GM23248 (cell line): Measurements from ENCODE around the gene TLE1. TPM values are rescaled to one million over a fixed set of nuclear protein-coding genes. Genes with fewer than 3 reads are reported as not detected.

Experiments
- DNase-seq: peaks from one replicate; pipeline ENCODE4 v3.0.0-alpha.2; 2015
- H2AFZ ChIP-seq: fragments of 200-600 bp; sonication (generic); 2 replicates; pipeline ENCODE4 v1.6.1; 2016; ENCODE audit warnings: antibody characterized with exemption
- H3F3A ChIP-seq: fragments of 200-600 bp; sonication (generic); 2 replicates; pipeline ENCODE4 v1.6.1; 2016; ENCODE audit warnings: mild to moderate bottlenecking, antibody characterized with exemption, mixed run types; ENCODE audit not compliant: insufficient read depth
- H3K27ac ChIP-seq: fragments of 200-600 bp; sonication (generic); 2 replicates; pipeline ENCODE4 v1.5.1; 2016; ENCODE audit warnings: mild to moderate bottlenecking
- H3K27me3 ChIP-seq: fragments of 200-600 bp; sonication (generic); replicated peaks from 2 replicates; pipeline ENCODE4 v1.6.1; 2016; ENCODE audit warnings: mild to moderate bottlenecking; ENCODE audit not compliant: insufficient read depth
- H3K36me3 ChIP-seq: fragments of 200-600 bp; sonication (generic); 2 replicates; pipeline ENCODE4 v1.6.1; 2016; ENCODE audit warnings: low read depth, mild to moderate bottlenecking
- H3K4me1 ChIP-seq: fragments of 200-600 bp; sonication (generic); 2 replicates; pipeline ENCODE4 v1.6.1; 2016; ENCODE audit warnings: mild to moderate bottlenecking; ENCODE audit not compliant: insufficient read depth
- H3K4me2 ChIP-seq: fragments of 200-600 bp; sonication (generic); one replicate; pipeline ENCODE4 v1.6.1; 2016; ENCODE audit warnings: mild to moderate bottlenecking; ENCODE audit not compliant: unreplicated experiment
- H3K4me3 ChIP-seq: fragments of 200-600 bp; sonication (generic); 2 replicates; pipeline ENCODE4 v1.5.1; 2016; ENCODE audit warnings: mild to moderate bottlenecking
- H3K79me2 ChIP-seq: fragments of 200-600 bp; sonication (generic); 2 replicates; pipeline ENCODE4 v1.6.1; 2016; ENCODE audit warnings: mild to moderate bottlenecking; ENCODE audit not compliant: insufficient read depth
- H3K9ac ChIP-seq: fragments of 200-600 bp; sonication (generic); 2 replicates; pipeline ENCODE4 v1.6.1; 2016; ENCODE audit warnings: mild to moderate bottlenecking
- H3K9me2 ChIP-seq: fragments of 200-600 bp; sonication (generic); 2 replicates; pipeline ENCODE4 v1.6.1; 2016; ENCODE audit warnings: mixed run types, mild to moderate bottlenecking, moderate library complexity; ENCODE audit not compliant: insufficient read depth
- H3K9me3 ChIP-seq: fragments of 200-600 bp; sonication (generic); one replicate; pipeline ENCODE4 v1.6.1; 2017; ENCODE audit warnings: low read depth
- H4K20me1 ChIP-seq: fragments of 200-600 bp; sonication (generic); 2 replicates; pipeline ENCODE4 v1.6.0; 2016; ENCODE audit not compliant: insufficient read depth
- EZH2 ChIP-seq: fragments of 200-600 bp; sonication (generic); IDR thresholded peaks from 2 replicates; pipeline ENCODE4 v1.6.1; 2018; ENCODE audit warnings: antibody characterized with exemption, mild to moderate bottlenecking; ENCODE audit not compliant: insufficient read depth, poor library complexity, severe bottlenecking
- EZH2phosphoT487 ChIP-seq: fragments of 200-600 bp; sonication (generic); IDR thresholded peaks from 2 replicates; pipeline ENCODE4 v1.6.1; 2018; ENCODE audit warnings: antibody characterized with exemption, moderate library complexity, mild to moderate bottlenecking, low read depth; ENCODE audit not compliant: insufficient read depth
- WGBS, 2 experiments: methylation state at CpG; one replicate each; pipeline ENCODE4 v1.1.6; 2015 to 2017; ENCODE audit warnings: low lambda C conversion rate in 2 of 2, low coverage in 1 of 2; ENCODE audit errors: missing lambda C conversion rate in 2 of 2; 5-methylcytosine and 5-hydroxymethylcytosine counted together
- in situ Hi-C: fragments of 300-500 bp; cut with MboI; formaldehyde crosslinking; loops from 2 replicates; pipeline ENCODE4 v1.15.0; 2020
- polyA plus RNA-seq: library from polyadenylated mRNA; unstranded; fragments of >200 nt; fragmentation: Nextera tagmentation; extraction: Ambion mirVana; gene quantifications from 2 replicates; pipeline ENCODE4 v1.2.1, GENCODE V29; 2016
- total RNA-seq: library from RNA; depleted of rRNA; stranded (reverse); fragments of >200 nt; shearing (Covaris generic); gene quantifications from 2 replicates; pipeline ENCODE4 v1.2.3, GENCODE V29; 2014

Gene TLE1
- total and polyA plus RNA-seq, 2 experiments from 2014 or later: 6.4 to 14.4 TPM

DNA sequence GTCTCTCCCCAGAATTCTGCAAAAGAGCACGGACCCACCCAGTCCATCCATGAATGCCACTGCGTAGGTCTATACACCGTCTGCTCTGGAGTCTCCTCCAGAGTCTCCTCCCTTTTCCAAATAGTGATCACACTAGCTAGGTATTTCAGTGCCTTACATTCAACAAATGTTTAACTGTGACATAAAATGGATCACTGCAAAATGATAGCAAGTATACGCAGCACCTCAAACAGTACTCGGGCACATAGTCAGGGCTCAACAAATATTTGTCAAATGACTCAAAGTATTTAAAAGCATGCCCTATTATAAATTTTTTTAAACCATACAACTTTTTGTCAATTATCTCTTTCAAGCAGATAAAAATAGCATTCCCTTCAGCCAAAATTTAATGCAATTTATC is 60.5 kb downstream of the TLE1 start:
- in situ Hi-C loops: no loop called here
- no peak overlapping the region for H3K9ac ChIP-seq
- H2AFZ ChIP-seq: no peak overlapping the region
- H3K4me1 ChIP-seq: peaks cover 13% of the 10 kb centered on the region
- H3K9me3 ChIP-seq: no peaks in the 10 kb centered on the region
- TF ChIP-seq EZH2: no peak
- TF ChIP-seq EZH2phosphoT487: no peak
- no peak for DNase-seq
- H3K4me3 ChIP-seq: no peak overlapping the region
- no peaks in the 10 kb centered on the region for H3K36me3 ChIP-seq
- peaks cover 6% of the 10 kb centered on the region; the same call in 1 of the 2 replicates for H3F3A ChIP-seq
- 97 to 99% methylated on average over 5 of the region's 5 CpGs for WGBS, 2 experiments
- H3K79me2 ChIP-seq: no peaks in the 10 kb centered on the region
- H3K27ac ChIP-seq: no peak overlapping the region
- no peaks in the 10 kb centered on the region for H3K9me2 ChIP-seq
- no peaks in the 10 kb centered on the region for H4K20me1 ChIP-seq
- H3K27me3 ChIP-seq: no peaks in the 10 kb centered on the region
- H3K4me2 ChIP-seq: no peak overlapping the region

DNA sequence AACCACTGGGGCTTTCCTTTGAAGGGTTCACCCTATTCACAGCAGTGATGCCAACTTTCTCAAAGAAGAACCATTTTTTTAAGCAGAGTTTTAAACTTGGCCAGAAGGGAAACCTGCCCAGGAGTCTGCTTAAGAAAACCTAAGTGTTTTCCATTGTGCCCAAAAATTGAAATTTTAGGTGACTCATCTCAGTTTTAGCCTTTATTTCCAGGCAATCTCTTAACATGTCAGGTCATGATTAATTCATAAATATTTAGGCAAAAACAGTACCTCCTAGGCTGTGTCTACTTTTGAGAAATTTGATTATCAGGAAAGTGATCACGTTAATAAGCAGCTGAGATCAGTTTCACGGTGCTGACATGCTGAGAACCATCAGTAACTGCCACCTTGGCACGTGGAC is 61.9 kb downstream of the TLE1 start:
- Histone ChIP-seq H3K36me3 (no peaks in the 10 kb centered on the region), H3K27ac (no peak overlapping the region), H3K9me2 (no peaks in the 10 kb centered on the region), H3K9ac (no peak overlapping the region), H4K20me1 (no peaks in the 10 kb centered on the region), H3F3A (0 out of 2 replicates have a peak, but pooled peaks cover under 1% of the 10 kb centered on the region), H3K9me3 (no peaks in the 10 kb centered on the region), H2AFZ (no peak overlapping the region), H3K27me3 (no peaks in the 10 kb centered on the region), H3K4me1 (peaks cover 5% of the 10 kb centered on the region; the same call in 1 of the 2 replicates), H3K79me2 (no peaks in the 10 kb centered on the region), H3K4me2 (no peak overlapping the region), H3K4me3 (no peak overlapping the region)
- WGBS, 2 experiments: 96 to 98% methylated on average over 3 of the region's 3 CpGs
- TF ChIP-seq EZH2phosphoT487 (no peak), EZH2 (no peak)
- DNase-seq: no peak
- in situ Hi-C loops: no loop called here

DNA sequence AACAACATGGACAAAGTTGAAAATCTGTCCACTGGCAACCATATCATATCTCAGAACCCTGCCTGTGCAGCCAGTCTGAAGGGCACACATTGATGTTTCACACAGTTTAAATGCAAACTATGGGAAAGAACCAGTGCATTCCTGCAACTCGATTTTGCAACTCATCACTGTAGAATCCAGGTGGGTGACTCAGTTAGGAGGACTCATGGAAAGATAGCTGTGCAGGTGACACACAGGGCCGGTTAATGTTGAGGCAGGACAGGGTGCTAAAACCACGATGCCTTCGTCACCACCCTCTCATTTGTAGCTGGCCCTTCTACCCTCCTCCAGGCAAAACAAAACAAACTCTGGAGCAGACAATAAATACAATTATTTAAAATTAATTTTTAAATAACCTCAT is 62.8 kb downstream of the TLE1 start:
- H3K9ac ChIP-seq: no peak overlapping the region
- H3K9me2 ChIP-seq: no peaks in the 10 kb centered on the region
- no peaks in the 10 kb centered on the region for H3K9me3 ChIP-seq
- H3K27me3 ChIP-seq: no peaks in the 10 kb centered on the region
- no peaks in the 10 kb centered on the region for H3K79me2 ChIP-seq
- no peaks in the 10 kb centered on the region for H4K20me1 ChIP-seq
- 0 out of 2 replicates have a peak, but pooled peaks cover 3% of the 10 kb centered on the region for H3K4me1 ChIP-seq
- no peaks in the 10 kb centered on the region for H3F3A ChIP-seq
- no peak overlapping the region for H3K27ac ChIP-seq
- H3K4me2 ChIP-seq: no peak overlapping the region
- H3K4me3 ChIP-seq: no peak overlapping the region
- DNase-seq: peak; percentile 43
- H2AFZ ChIP-seq: no peak overlapping the region
- in situ Hi-C loops: no loop called here
- no peaks in the 10 kb centered on the region for H3K36me3 ChIP-seq
- TF ChIP-seq EZH2 (no peak), EZH2phosphoT487 (no peak)
- WGBS, 2 experiments: 57 to 64% methylated on average over 4 of the region's 4 CpGs

GRCh38 chr9:81625969-81626368 is 63.4 kb downstream of the TLE1 start:
- no peaks in the 10 kb centered on the region for H4K20me1 ChIP-seq
- no peaks in the 10 kb centered on the region for H3K9me2 ChIP-seq
- 0 out of 2 replicates have a peak, but pooled peaks cover 3% of the 10 kb centered on the region for H3K4me1 ChIP-seq
- in situ Hi-C loops: no loop called here
- H3K79me2 ChIP-seq: no peaks in the 10 kb centered on the region
- no peak overlapping the region for H3K9ac ChIP-seq
- 97 to 99% methylated on average over 6 of the region's 6 CpGs for WGBS, 2 experiments
- no peak overlapping the region for H3K27ac ChIP-seq
- H3K9me3 ChIP-seq: no peaks in the 10 kb centered on the region
- no peaks in the 10 kb centered on the region for H3K27me3 ChIP-seq
- no peak overlapping the region for H2AFZ ChIP-seq
- H3F3A ChIP-seq: no peaks in the 10 kb centered on the region
- H3K4me2 ChIP-seq: no peak overlapping the region
- DNase-seq: no peak
- H3K36me3 ChIP-seq: no peaks in the 10 kb centered on the region
- no peak overlapping the region for H3K4me3 ChIP-seq
- TF ChIP-seq EZH2: no peak
- no peak for TF ChIP-seq EZH2phosphoT487

DNA sequence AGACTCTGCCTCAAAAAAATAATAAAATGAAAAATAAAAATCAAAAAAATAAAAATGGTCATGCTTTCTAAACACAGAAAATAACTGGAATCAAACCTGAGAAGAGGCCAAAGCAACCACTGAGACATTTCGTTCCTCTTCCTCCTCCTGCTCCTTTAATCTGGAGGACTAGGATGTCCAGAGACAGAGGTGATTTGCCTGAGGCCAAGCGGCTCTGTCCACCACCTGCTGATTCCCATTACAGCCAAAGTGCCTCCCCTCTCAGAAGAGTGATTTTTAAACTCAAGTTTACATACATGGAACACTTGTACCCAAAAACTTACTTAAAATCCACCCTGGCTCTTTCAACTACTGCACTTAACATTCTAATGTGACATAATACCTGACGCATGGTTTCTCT is 65.6 kb downstream of the TLE1 start:
- Histone ChIP-seq H3K4me3 (no peak overlapping the region), H3F3A (no peaks in the 10 kb centered on the region), H3K36me3 (no peaks in the 10 kb centered on the region), H3K4me2 (no peak overlapping the region), H3K9ac (no peak overlapping the region), H3K27ac (no peak overlapping the region), H3K9me3 (no peaks in the 10 kb centered on the region), H3K9me2 (no peaks in the 10 kb centered on the region), H3K79me2 (no peaks in the 10 kb centered on the region), H4K20me1 (no peaks in the 10 kb centered on the region), H2AFZ (no peak overlapping the region), H3K27me3 (no peaks in the 10 kb centered on the region), H3K4me1 (0 out of 2 replicates have a peak, but pooled peaks cover 7% of the 10 kb centered on the region)
- 98 to 100% methylated on average over 3 of the region's 3 CpGs for WGBS, 2 experiments
- no peak for TF ChIP-seq EZH2phosphoT487
- TF ChIP-seq EZH2: no peak
- no peak for DNase-seq
- in situ Hi-C loops: no loop called here
